ENCODE measurements around the gene MBIP. TPM values are rescaled to one million over a fixed set of nuclear protein-coding genes. Genes with fewer than 3 reads are reported as not detected.

The MBIP gene
- polyA plus RNA-seq, 2 of the 4 experiments (the other 2 are of a cell fraction): 17.0 to 33.1 TPM

- FAIRE-seq: no peak
- Histone ChIP-seq H3K9me3 (no peaks in the 10 kb centered on the region), H3K4me3 (no peak overlapping the region), H3K4me2 (no peak overlapping the region; the same call in 2 of the 3 replicates), H3K4me1 (peaks cover 11% of the 10 kb centered on the region; the same call in 2 of the 3 replicates), H3K27ac (no peak overlapping the region)
- no peak for DNase-seq (ENCODE audit: low read depth in 1 of 2, low spot score in 1 of 2)
- ATAC-seq: no peak
- WGBS (ENCODE audit: missing lambda C conversion rate): 92% methylated on average over 3 of the region's 3 CpGs
- TF ChIP-seq, protein P1, sequence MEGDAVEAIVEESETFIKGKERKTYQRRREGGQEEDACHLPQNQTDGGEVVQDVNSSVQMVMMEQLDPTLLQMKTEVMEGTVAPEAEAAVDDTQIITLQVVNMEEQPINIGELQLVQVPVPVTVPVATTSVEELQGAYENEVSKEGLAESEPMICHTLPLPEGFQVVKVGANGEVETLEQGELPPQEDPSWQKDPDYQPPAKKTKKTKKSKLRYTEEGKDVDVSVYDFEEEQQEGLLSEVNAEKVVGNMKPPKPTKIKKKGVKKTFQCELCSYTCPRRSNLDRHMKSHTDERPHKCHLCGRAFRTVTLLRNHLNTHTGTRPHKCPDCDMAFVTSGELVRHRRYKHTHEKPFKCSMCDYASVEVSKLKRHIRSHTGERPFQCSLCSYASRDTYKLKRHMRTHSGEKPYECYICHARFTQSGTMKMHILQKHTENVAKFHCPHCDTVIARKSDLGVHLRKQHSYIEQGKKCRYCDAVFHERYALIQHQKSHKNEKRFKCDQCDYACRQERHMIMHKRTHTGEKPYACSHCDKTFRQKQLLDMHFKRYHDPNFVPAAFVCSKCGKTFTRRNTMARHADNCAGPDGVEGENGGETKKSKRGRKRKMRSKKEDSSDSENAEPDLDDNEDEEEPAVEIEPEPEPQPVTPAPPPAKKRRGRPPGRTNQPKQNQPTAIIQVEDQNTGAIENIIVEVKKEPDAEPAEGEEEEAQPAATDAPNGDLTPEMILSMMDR (IDR thresholded peaks at IDR 0.05): no peak
- TF ChIP-seq ZNF302 (CRISPR knock-in tag; IDR thresholded peaks at IDR 0.05) (no peak), PHF8 (IDR thresholded peaks at IDR 0.05; ENCODE audit: borderline replicate concordance, low read depth) (no peak), BCL3 (IDR thresholded peaks at IDR 0.05) (no peak), CBX8 (IDR thresholded peaks at IDR 0.05) (no peak), NFE2L2 (conservative IDR thresholded peaks at IDR 0.05; ENCODE audit: low read length) (no peak), MAZ (IDR thresholded peaks at IDR 0.05; ENCODE audit: borderline replicate concordance, low read depth, low read length) (no peak), ELK1 (IDR thresholded peaks at IDR 0.05; ENCODE audit: low read depth, low read length) (no peak), NPAS2 (CRISPR knock-in tag; IDR thresholded peaks at IDR 0.05; ENCODE audit: borderline replicate concordance) (no peak), KDM1A (IDR thresholded peaks at IDR 0.05; ENCODE audit: low read depth) (no peak)
- TF ChIP-seq, protein P2, sequence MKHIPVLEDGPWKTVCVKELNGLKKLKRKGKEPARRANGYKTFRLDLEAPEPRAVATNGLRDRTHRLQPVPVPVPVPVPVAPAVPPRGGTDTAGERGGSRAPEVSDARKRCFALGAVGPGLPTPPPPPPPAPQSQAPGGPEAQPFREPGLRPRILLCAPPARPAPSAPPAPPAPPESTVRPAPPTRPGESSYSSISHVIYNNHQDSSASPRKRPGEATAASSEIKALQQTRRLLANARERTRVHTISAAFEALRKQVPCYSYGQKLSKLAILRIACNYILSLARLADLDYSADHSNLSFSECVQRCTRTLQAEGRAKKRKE (CRISPR knock-in tag; IDR thresholded peaks at IDR 0.05; ENCODE audit: low read depth): no peak
- TF ChIP-seq, protein P3, sequence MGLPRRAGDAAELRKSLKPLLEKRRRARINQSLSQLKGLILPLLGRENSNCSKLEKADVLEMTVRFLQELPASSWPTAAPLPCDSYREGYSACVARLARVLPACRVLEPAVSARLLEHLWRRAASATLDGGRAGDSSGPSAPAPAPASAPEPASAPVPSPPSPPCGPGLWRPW (IDR thresholded peaks at IDR 0.05): no peak
- ChIA-PET CTCF (interaction anchor here (2.1 kb wide), 1 partner anchor 231 kb away, joined by 5 read pairs; no protein-coding TSS in a partner anchor), POLR2A (no interaction called here)
These were observed 19.3 kb downstream of the MBIP start for GRCh38 chr14:36301159-36301558.

GRCh38 chr14:36300337-36300736, 20.1 kb downstream of the MBIP start:
- H3K27ac ChIP-seq: no peak overlapping the region
- TF ChIP-seq CBX2 (IDR thresholded peaks at IDR 0.05; ENCODE audit: borderline replicate concordance, low read depth) (no peak), ZC3H11A (IDR thresholded peaks at IDR 0.05) (no peak), TFCP2L1 (CRISPR knock-in tag; IDR thresholded peaks at IDR 0.05) (no peak), RARB (CRISPR knock-in tag; IDR thresholded peaks at IDR 0.05) (no peak), PBX3 (IDR thresholded peaks at IDR 0.05) (no peak), POLR2A (IDR thresholded peaks at IDR 0.05; ENCODE audit: low read length) (no peak), TP53 (CRISPR knock-in tag; IDR thresholded peaks at IDR 0.05) (no peak), CEBPB (IDR thresholded peaks at IDR 0.05) (no peak), NR3C1 (IDR thresholded peaks at IDR 0.05) (no peak), FOSL2 (IDR thresholded peaks at IDR 0.05) (no peak), FOSL2 (CRISPR knock-in tag; IDR thresholded peaks at IDR 0.05) (no peak), RFX5 (IDR thresholded peaks at IDR 0.05) (no peak), MAZ (IDR thresholded peaks at IDR 0.05; ENCODE audit: borderline replicate concordance, low read depth, low read length) (no peak), JUNB (IDR thresholded peaks at IDR 0.05) (no peak), MAFK (IDR thresholded peaks at IDR 0.05; ENCODE audit: partially characterized antibody) (no peak), RCOR1 (IDR thresholded peaks at IDR 0.05; ENCODE audit: low read depth, low read length) (no peak)
- TF ChIP-seq, protein P1 (IDR thresholded peaks at IDR 0.05): no peak
- TF ChIP-seq, protein P4, sequence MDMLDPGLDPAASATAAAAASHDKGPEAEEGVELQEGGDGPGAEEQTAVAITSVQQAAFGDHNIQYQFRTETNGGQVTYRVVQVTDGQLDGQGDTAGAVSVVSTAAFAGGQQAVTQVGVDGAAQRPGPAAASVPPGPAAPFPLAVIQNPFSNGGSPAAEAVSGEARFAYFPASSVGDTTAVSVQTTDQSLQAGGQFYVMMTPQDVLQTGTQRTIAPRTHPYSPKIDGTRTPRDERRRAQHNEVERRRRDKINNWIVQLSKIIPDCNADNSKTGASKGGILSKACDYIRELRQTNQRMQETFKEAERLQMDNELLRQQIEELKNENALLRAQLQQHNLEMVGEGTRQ (IDR thresholded peaks at IDR 0.05): no peak
- ChIA-PET CTCF (no interaction called here), POLR2A (no interaction called here)
- peak overlapping the region; percentile 27; the same call in 2 of the 3 replicates for H3K4me2 ChIP-seq
- DNase-seq (ENCODE audit: low read depth in 1 of 2, low spot score in 1 of 2): no peak
- no peak for ATAC-seq
- no peaks in the 10 kb centered on the region for H3K9me3 ChIP-seq
- no peak overlapping the region for H3K4me3 ChIP-seq
- FAIRE-seq: no peak
- H3K4me1 ChIP-seq: peaks cover 11% of the 10 kb centered on the region; the same call in 2 of the 3 replicates

All from A549 (cell line).